GM21360 (cell line): Measurements from ENCODE around the gene CAB39L.

Source experiments
- ATAC-seq: cut with Tn5 transposase; IDR thresholded peaks from one replicate; pipeline ENCODE4 v1.9.1; 2021; ENCODE audit warnings: mild to moderate bottlenecking, moderate library complexity; ENCODE audit not compliant: unreplicated experiment

The CAB39L gene

DNA sequence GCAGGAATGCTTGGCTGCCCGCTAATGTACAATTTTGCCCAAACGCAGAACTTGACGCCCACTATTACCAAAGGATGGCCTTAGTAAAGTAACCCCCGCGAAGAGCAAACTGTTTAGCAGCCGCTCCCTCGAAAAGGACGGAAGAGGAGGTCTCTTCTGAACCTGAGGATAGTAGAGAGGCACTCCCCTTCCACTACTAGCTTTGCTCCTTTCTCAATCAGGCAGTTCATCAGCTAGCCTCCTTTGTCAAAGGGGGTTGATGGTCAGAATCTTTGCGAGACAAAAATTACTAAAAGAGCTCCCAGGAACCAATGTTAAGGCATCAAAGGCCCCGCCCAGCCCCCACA, 534 bp downstream of the CAB39L start:
- no peak for ATAC-seq

DNA sequence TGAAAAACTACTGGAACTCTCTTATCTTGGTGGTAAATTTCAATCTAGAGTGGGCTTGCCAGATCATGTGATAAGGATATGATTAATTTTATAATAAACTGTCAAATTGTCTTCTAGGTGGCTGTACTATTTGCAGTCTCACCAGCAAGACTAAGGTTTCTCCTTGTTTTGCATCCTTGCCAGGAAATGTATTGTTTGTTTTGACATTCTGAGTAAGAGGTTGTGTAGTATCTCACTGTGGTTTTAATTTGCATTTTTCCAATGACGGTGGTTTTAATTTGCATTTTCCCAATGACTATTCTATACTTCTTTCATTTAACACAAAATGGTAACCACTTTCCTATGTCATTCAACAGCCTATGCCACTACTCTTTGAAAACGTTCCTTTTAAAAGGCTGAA, 2.0 kb downstream of the CAB39L start:
- ATAC-seq: no peak

DNA sequence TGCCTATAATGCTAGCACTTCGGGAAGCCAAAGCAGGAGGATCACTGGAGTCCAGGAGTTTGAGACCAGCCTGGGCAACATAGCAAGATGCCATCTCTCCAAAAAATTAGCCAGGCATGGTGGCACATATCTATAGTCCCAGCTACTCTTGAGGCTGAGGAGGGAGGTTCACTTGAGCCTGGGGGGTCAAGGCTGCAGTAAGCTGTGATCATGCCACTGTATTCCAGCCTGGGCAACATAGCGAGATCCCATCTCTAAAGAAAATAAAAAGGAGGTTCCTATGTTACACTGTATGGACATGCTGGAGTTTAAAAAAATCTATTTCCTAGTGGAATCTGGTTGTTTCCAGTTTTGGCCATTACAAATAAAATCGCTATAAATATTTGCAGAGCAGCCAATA, 2.6 kb downstream of the CAB39L start:
- ATAC-seq: no peak

DNA sequence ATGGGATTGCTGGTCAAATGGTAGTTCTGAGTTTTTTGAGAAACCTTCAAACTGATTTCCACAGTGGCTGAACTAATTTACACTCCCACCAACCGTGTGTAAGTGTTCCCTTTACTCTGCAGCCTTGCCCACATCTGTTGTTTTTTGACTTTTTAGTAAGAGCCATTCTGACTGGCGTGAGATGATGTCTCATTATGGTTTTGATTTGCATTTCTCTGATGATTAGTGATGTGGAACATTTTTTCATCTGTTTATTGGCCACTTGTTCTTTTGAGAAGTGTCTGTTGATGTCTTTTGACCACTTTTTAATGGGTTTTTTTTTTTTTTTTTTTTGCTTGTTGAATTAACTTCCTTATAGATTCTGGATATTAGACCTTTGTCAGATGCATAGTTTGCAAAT, 4.3 kb downstream of the CAB39L start:
- no peak for ATAC-seq

GRCh38 chr13:49437705-49438104, 6.2 kb downstream of the CAB39L start:
- ATAC-seq: no peak

DNA sequence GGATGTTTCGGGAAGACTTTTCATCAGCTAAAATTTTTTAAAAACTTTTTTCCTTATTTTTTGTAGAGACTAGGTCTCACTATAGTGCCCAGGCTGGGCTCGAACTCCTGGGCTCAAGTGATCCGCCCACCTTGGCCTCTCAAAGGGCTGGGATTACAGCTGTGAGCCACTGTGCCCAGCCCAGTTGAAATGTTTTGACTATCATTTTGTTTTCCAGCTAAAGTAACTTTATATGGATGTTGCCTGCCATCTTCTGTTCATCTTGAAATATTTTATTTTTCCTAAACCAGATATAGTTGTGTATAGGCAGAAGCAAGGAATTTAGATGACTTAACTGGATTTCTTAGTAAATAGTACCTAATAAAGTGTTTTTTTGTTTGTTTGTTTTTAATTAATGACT, 7.0 kb downstream of the CAB39L start:
- no peak for ATAC-seq

- ATAC-seq: no peak
These were observed 7.9 kb downstream of the CAB39L start for GRCh38 chr13:49435992-49436391.

DNA sequence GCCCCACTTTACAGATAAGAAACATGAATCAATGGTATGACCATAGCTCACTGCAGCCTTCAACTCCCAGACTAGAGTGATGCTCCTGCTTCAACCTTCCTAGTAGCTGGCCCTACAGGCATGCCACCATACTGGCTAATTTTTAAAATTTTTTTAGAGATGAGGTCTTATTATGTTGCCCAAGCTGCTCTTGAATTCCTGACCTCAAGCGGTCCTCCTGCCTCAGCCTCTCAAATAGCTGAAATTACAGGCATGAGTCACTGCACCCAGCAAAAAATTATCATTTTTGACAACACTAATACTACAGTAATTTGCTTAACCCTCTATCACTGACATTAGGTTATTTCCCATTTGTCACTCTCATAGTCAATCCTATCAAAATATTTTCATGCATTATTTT, 14.7 kb downstream of the CAB39L start:
- ATAC-seq: no peak

- ATAC-seq: no peak
These were observed 15.7 kb downstream of the CAB39L start for GRCh38 chr13:49428041-49428763.

DNA sequence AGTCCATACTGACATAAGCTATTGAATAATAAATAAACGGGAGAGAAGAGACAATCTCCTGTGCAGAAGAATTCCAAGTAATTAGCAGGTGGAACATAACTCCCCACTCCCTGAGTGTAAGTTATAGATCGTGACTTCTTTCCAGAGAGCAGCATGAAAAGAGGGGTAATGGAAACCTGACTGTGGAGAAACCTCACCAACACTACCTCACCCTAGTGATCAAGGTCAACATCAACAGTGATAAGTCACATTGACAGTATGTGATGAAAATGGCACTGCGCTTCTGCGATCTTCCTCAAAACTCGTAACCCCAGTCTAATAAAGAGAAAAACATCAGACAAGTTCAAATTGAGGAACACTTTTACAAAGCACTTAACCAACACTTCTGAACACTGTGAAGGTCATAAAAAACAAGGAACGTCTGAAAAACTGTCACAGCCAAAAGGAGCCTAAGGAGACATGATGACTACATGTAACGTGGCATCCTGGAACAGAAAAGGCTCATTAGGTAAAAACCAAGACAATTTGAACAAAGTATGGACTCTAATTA, 19.8 kb downstream of the CAB39L start:
- ATAC-seq: no peak

DNA sequence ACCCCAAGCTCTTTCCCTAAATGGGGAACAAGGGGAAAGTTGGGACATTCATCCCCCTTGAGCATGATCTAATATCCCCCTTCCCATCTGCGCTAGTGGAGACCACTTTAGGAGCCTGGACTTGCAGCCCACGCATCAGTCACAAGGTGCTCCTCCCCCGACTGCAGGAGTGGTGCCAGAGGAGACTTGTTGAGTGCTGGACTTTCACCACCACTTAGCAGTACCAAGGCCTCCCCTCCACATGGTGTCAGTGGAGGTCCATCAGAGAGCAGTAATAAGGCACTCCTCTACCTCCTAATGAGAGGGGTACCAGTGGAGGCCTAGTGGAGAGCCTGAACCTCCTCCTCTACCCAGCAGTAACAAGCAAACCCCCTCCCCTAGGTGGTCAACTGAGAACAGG, 22.5 kb downstream of the CAB39L start:
- no peak for ATAC-seq

GRCh38 chr13:49419276-49419675, 24.6 kb downstream of the CAB39L start:
- no peak for ATAC-seq

GRCh38 chr13:49418206-49418605, 25.7 kb downstream of the CAB39L start:
- ATAC-seq: no peak

DNA sequence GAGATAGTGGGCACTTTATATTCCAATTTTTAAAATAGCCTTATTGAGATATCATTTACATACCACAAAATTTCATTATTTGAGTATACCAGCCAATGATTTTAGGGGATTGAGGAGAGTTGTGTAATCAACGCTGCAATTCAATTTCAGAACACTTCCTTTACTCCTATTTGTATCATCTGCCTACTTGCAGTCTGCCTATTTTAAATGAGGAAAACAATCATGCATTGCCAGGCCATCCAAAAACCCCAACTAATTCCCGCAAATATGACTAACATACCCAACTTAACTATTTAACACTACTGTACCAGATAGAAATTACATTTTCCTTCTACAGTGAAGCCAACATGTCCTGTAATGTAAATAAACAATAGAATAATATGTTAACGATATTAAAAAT, 26.7 kb downstream of the CAB39L start:
- ATAC-seq: no peak

- no peak for ATAC-seq
These were observed 31.1 kb downstream of the CAB39L start for GRCh38 chr13:49412749-49413148.

DNA sequence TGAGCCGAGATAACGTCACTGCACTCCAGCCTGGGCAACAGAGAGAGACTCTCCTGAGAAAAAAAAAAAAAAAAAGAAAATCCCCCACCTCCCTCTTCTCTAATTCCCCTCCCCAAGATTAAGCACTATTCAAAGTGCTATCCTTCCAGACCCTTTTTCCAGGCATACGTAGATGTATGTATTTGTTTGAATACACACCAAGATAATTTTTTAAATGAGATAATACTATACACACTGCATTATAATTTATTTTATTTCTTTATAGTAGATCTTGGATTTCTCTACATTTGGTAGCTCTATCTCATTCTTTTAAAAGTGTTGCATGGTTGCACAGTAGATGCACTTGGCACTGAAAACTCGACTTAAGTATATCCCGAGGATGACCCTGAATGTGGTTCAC, 32.5 kb downstream of the CAB39L start:
- no peak for ATAC-seq

GRCh38 chr13:49410477-49410876, 33.4 kb downstream of the CAB39L start:
- no peak for ATAC-seq

DNA sequence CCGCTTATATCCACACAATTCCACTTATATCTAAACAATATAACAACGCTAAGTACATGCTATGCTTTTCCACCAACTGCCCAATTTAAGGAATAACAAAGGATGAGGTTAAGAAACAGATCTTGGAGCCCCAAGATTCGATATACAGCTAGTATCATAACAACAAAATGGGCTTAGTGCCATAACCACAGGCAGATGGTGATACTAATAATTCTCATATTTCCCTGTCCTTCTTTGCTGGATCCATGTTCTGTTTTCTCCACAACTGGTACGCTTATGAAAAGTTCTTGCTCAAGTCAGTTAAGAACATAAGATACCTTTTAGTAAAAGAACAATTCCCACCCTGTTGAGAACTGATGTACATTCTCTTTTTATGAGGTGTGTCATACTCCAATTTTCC, 33.9 kb downstream of the CAB39L start:
- ATAC-seq: no peak

DNA sequence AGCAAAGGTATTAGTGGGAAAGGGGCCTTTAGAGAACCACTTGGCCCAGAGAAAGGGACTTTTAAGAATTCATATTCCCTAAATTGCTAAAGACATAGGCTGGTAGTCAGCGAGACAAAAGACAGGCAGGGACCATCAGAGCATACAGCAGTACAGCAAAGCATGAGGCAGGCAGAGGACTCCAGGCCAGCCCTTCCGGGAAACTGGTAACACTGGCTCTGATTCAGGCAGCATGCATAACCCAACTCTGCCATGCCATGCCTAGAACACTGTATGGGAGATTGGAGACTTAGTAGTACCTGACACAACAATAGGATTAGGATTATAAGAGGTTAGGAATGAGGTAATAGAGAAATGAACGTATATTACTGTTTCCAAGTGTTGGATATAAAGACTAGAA, 34.9 kb downstream of the CAB39L start:
- ATAC-seq: no peak

DNA sequence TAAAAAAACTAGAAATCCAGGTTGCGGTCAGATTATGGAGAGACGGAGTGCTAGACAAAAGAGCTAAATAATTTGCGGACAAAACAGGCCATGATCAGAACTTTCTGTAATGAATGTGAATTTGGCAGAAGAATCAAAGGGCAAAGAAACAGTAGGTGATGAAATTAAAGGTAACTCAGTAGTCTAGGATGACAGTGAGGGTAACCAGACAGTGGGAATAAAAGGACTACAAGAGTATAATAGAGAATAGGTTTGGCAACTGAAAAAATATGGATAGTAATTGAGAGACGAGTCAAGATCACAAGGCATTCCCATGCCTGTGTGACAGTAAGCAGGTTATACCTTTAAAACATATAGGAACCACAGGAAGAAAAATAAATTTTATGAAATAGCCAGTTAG, 35.9 kb downstream of the CAB39L start:
- ATAC-seq: no peak

DNA sequence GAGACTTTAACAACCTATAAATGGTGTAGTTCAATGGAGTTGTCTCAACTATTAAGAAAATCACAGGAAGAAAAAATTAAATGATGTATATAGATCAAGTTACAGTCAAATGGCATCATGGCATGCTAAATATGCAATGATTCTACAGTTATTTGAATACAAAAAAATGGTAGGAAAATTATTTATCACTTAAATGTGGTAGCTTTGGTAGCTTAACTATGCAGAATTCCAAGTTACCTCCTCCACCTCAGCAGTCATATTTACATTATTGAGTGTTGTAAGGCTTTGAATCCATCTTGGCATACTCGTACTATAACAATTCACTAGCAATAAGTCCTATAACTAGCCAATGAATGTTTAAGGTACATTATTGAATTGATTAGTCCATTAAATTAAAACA, 36.8 kb downstream of the CAB39L start:
- ATAC-seq: no peak

GRCh38 chr13:49404703-49405020, 39.2 kb downstream of the CAB39L start:
- no peak for ATAC-seq

- ATAC-seq: no peak
These were observed 39.7 kb downstream of the CAB39L start for GRCh38 chr13:49403996-49404702.
